Measurements from ENCODE around the gene TMPRSS11A.

The TMPRSS11A gene

GRCh38 chr4:67963356-67963755 lies at the start of gene TMPRSS11A:
TMPRSS11A (minus strand) TSS chr4:67963493; CDS start chr4:67963393, 100 bp downstream.
- DNase-seq (ENCODE audit: low read depth in 3 of 3, low spot score in 1 of 3) = no peak

- no peak for DNase-seq (ENCODE audit: low read depth in 3 of 3, low spot score in 1 of 3)
These were observed 48.4 kb upstream of the TMPRSS11A start for GRCh38 chr4:68011684-68012083.

GRCh38 chr4:68002906-68003305 lies 39.6 kb upstream of the TMPRSS11A start:
- DNase-seq (ENCODE audit: low read depth in 3 of 3, low spot score in 1 of 3) = no peak

- no peak for DNase-seq (ENCODE audit: low read depth in 3 of 3, low spot score in 1 of 3)
These were observed 32.8 kb upstream of the TMPRSS11A start for GRCh38 chr4:67996127-67996526.

- DNase-seq (ENCODE audit: low read depth in 3 of 3, low spot score in 1 of 3) = no peak
These were observed 25.7 kb upstream of the TMPRSS11A start for GRCh38 chr4:67988991-67989390.

GRCh38 chr4:67983333-67983732 lies 20.0 kb upstream of the TMPRSS11A start:
- no peak for DNase-seq (ENCODE audit: low read depth in 3 of 3, low spot score in 1 of 3)

- no peak for DNase-seq (ENCODE audit: low read depth in 3 of 3, low spot score in 1 of 3)
These were observed 17.2 kb upstream of the TMPRSS11A start for GRCh38 chr4:67980512-67980911.

- DNase-seq (ENCODE audit: low read depth in 3 of 3, low spot score in 1 of 3) = no peak
These were observed 10.3 kb upstream of the TMPRSS11A start for GRCh38 chr4:67973608-67974007.

- no peak for DNase-seq (ENCODE audit: low read depth in 3 of 3, low spot score in 1 of 3)
These were observed 8.4 kb downstream of the TMPRSS11A start for GRCh38 chr4:67954890-67955289.

GRCh38 chr4:67941074-67941473 lies 22.2 kb downstream of the TMPRSS11A start:
- no peak for DNase-seq (ENCODE audit: low read depth in 3 of 3, low spot score in 1 of 3)

GRCh38 chr4:67940506-67940905 lies 22.8 kb downstream of the TMPRSS11A start:
- DNase-seq (ENCODE audit: low read depth in 3 of 3, low spot score in 1 of 3) = no peak

- no peak for DNase-seq (ENCODE audit: low read depth in 3 of 3, low spot score in 1 of 3)
These were observed 24.1 kb downstream of the TMPRSS11A start for GRCh38 chr4:67939195-67939594.

GRCh38 chr4:67935888-67936287 lies 27.4 kb downstream of the TMPRSS11A start:
- DNase-seq (ENCODE audit: low read depth in 3 of 3, low spot score in 1 of 3) = no peak

GRCh38 chr4:67934628-67935027 lies 28.7 kb downstream of the TMPRSS11A start:
- DNase-seq (ENCODE audit: low read depth in 3 of 3, low spot score in 1 of 3) = no peak

GRCh38 chr4:67933755-67934154 lies 29.5 kb downstream of the TMPRSS11A start:
- DNase-seq (ENCODE audit: low read depth in 3 of 3, low spot score in 1 of 3) = no peak

GRCh38 chr4:67933038-67933437 lies 30.3 kb downstream of the TMPRSS11A start:
- no peak for DNase-seq (ENCODE audit: low read depth in 3 of 3, low spot score in 1 of 3)

GRCh38 chr4:67931256-67931655 lies 32.0 kb downstream of the TMPRSS11A start:
- no peak for DNase-seq (ENCODE audit: low read depth in 3 of 3, low spot score in 1 of 3)

GRCh38 chr4:67929426-67929825 lies 33.9 kb downstream of the TMPRSS11A start:
- DNase-seq (ENCODE audit: low read depth in 3 of 3, low spot score in 1 of 3) = no peak

GRCh38 chr4:67928546-67928945 lies 34.7 kb downstream of the TMPRSS11A start:
- no peak for DNase-seq (ENCODE audit: low read depth in 3 of 3, low spot score in 1 of 3)

- DNase-seq (ENCODE audit: low read depth in 3 of 3, low spot score in 1 of 3) = no peak
These were observed 36.0 kb downstream of the TMPRSS11A start for GRCh38 chr4:67927251-67927650.

- no peak for DNase-seq (ENCODE audit: low read depth in 3 of 3, low spot score in 1 of 3)
These were observed 36.8 kb downstream of the TMPRSS11A start for GRCh38 chr4:67926485-67926884.

- no peak for DNase-seq (ENCODE audit: low read depth in 3 of 3, low spot score in 1 of 3)
These were observed 40.6 kb downstream of the TMPRSS11A start for GRCh38 chr4:67922697-67923096.

- DNase-seq (ENCODE audit: low read depth in 3 of 3, low spot score in 1 of 3) = no peak
These were observed 44.9 kb downstream of the TMPRSS11A start for GRCh38 chr4:67918428-67918827.

- no peak for DNase-seq (ENCODE audit: low read depth in 3 of 3, low spot score in 1 of 3)
These were observed 47.8 kb downstream of the TMPRSS11A start for GRCh38 chr4:67915400-67915966.
